Muscle layer of colon (tissue), 2 donors: Measurements from ENCODE around the gene SURF2.
A peak's percentile ranks its signal among the peaks of the same experiment; 100 is the strongest.
"Not testable (repeated sequence)": the region's sequence is repeated elsewhere in the genome, so short reads cannot be mapped to it uniquely, and the experiment has no call there.

Experiments
- H3K27ac ChIP-seq: one replicate; pipeline ENCODE4 v1.7.0; 2013; ENCODE audit warnings: low read depth, mild to moderate bottlenecking, low read length, moderate library complexity
- H3K27me3 ChIP-seq, 2 donors: one replicate each; pipeline ENCODE4 v1.7.0; 2013; ENCODE audit warnings: low read length in 2 of 2, mild to moderate bottlenecking in 2 of 2; ENCODE audit not compliant: insufficient read depth in 2 of 2, control insufficient read depth in 1 of 2
- H3K36me3 ChIP-seq: one replicate; pipeline ENCODE4 v1.7.0; 2013; ENCODE audit warnings: mild to moderate bottlenecking, low read length; ENCODE audit not compliant: insufficient read depth
- H3K4me1 ChIP-seq: one replicate; pipeline ENCODE4 v1.7.0; 2013; ENCODE audit warnings: mild to moderate bottlenecking, low read length; ENCODE audit not compliant: insufficient read depth
- H3K4me3 ChIP-seq, 2 donors: one replicate each; pipeline ENCODE4 v1.7.0; 2013; ENCODE audit warnings: low read length in 2 of 2, low read depth in 1 of 2, mild to moderate bottlenecking in 1 of 2, moderate library complexity in 1 of 2
- H3K9ac ChIP-seq: one replicate; pipeline ENCODE4 v1.7.0; 2013; ENCODE audit warnings: low read length
- H3K9me3 ChIP-seq: one replicate; pipeline ENCODE4 v1.7.0; 2013; ENCODE audit warnings: mild to moderate bottlenecking, low read length
- donor health status: abdominal sarcoma.
- donor health status: Adenocarcinoma of cecum.

SURF2 gene

GRCh38 chr9:133327834-133328484, 28.4 kb upstream of the SURF2 start:
- Histone ChIP-seq H3K27ac (no peak overlapping the region), H3K4me3 (no peak overlapping the region), H3K4me1 (no peaks in the 10 kb centered on the region), H3K9ac (no peak overlapping the region), H3K9me3 (no peaks in the 10 kb centered on the region), H3K27me3 (no peaks in the 10 kb centered on the region), H3K36me3 (peaks cover 30% of the 10 kb centered on the region)

- H3K9me3 ChIP-seq, H3K9ac ChIP-seq, H3K27ac ChIP-seq, H3K4me3 ChIP-seq, H3K27me3 ChIP-seq: not testable (repeated sequence)
- Histone ChIP-seq H3K4me1 (peaks cover 11% of the 10 kb centered on the region), H3K36me3 (peaks cover 45% of the 10 kb centered on the region)
These were observed 26.8 kb upstream of the SURF2 start for GRCh38 chr9:133329306-133330156.

- H3K36me3 ChIP-seq, result peaks cover 47% of the 10 kb centered on the region
- H3K9ac ChIP-seq, result no peak overlapping the region
- H3K27ac ChIP-seq, result no peak overlapping the region
- H3K4me3 ChIP-seq, result no peak overlapping the region
- no peaks in the 10 kb centered on the region for H3K9me3 ChIP-seq
- peaks cover 17% of the 10 kb centered on the region for H3K4me1 ChIP-seq
- H3K27me3 ChIP-seq, result no peaks in the 10 kb centered on the region
These were observed 25.1 kb upstream of the SURF2 start for GRCh38 chr9:133331221-133331620.

- H3K4me3 ChIP-seq, result no peak overlapping the region
- no peak overlapping the region for H3K9ac ChIP-seq
- no peak overlapping the region for H3K27ac ChIP-seq
- H3K36me3 ChIP-seq, result peaks cover 47% of the 10 kb centered on the region
- no peaks in the 10 kb centered on the region for H3K9me3 ChIP-seq
- H3K4me1 ChIP-seq, result peaks cover 21% of the 10 kb centered on the region
- H3K27me3 ChIP-seq, result no peaks in the 10 kb centered on the region
These were observed 24.5 kb upstream of the SURF2 start for GRCh38 chr9:133331641-133332380.

GRCh38 chr9:133332381-133332730, 24.0 kb upstream of the SURF2 start:
- no peak overlapping the region for H3K9ac ChIP-seq
- H3K4me1 ChIP-seq, result peaks cover 21% of the 10 kb centered on the region
- no peak overlapping the region for H3K27ac ChIP-seq
- H3K27me3 ChIP-seq, result no peaks in the 10 kb centered on the region
- peaks cover 47% of the 10 kb centered on the region for H3K36me3 ChIP-seq
- H3K4me3 ChIP-seq, result no peak overlapping the region
- no peaks in the 10 kb centered on the region for H3K9me3 ChIP-seq

GRCh38 chr9:133333011-133333410, 23.3 kb upstream of the SURF2 start:
- no peak overlapping the region for H3K27ac ChIP-seq
- H3K9me3 ChIP-seq, result no peaks in the 10 kb centered on the region
- no peak overlapping the region for H3K4me3 ChIP-seq
- no peak overlapping the region for H3K9ac ChIP-seq
- H3K36me3 ChIP-seq, result peaks cover 47% of the 10 kb centered on the region
- peaks cover 21% of the 10 kb centered on the region for H3K4me1 ChIP-seq
- no peaks in the 10 kb centered on the region for H3K27me3 ChIP-seq

GRCh38 chr9:133333566-133333965, 22.8 kb upstream of the SURF2 start:
- H3K36me3 ChIP-seq, result peaks cover 47% of the 10 kb centered on the region
- H3K9ac ChIP-seq, result no peak overlapping the region

GRCh38 chr9:133334161-133334560, 22.2 kb upstream of the SURF2 start:
- Histone ChIP-seq H3K27me3 (no peaks in the 10 kb centered on the region), H3K27ac (no peak overlapping the region), H3K9me3 (no peaks in the 10 kb centered on the region), H3K9ac (no peak overlapping the region), H3K36me3 (peaks cover 47% of the 10 kb centered on the region), H3K4me1 (peaks cover 21% of the 10 kb centered on the region), H3K4me3 (no peak overlapping the region)

More at GRCh38 chr9:133333566-133333965, 22.8 kb upstream of the SURF2 start:
- no peaks in the 10 kb centered on the region for H3K9me3 ChIP-seq
- H3K4me3 ChIP-seq, result no peak overlapping the region
- no peak overlapping the region for H3K27ac ChIP-seq
- H3K27me3 ChIP-seq, result no peaks in the 10 kb centered on the region
- peaks cover 21% of the 10 kb centered on the region for H3K4me1 ChIP-seq

GRCh38 chr9:133334888-133335287, 21.5 kb upstream of the SURF2 start:
- H3K4me1 ChIP-seq, result peaks cover 21% of the 10 kb centered on the region
- not testable (repeated sequence) for H3K27me3 ChIP-seq, H3K27ac ChIP-seq, H3K9ac ChIP-seq, H3K9me3 ChIP-seq
- peak overlapping the region in 1 of 2 donors; percentile 87 for H3K4me3 ChIP-seq
- peaks cover 52% of the 10 kb centered on the region for H3K36me3 ChIP-seq

- Histone ChIP-seq H3K4me1 (peaks cover 21% of the 10 kb centered on the region), H3K27me3 (no peaks in the 10 kb centered on the region), H3K36me3 (peaks cover 52% of the 10 kb centered on the region), H3K9ac (peak within 1 kb of the TSS; percentile 50), H3K9me3 (no peaks in the 10 kb centered on the region), H3K27ac (peak within 1 kb of the TSS; percentile 68), H3K4me3 (peak within 1 kb of the TSS; percentile 84 to 87)
These were observed 20.2 kb upstream of the SURF2 start, which contains the start of gene SURF6 for GRCh38 chr9:133335924-133336811. Gene SURF6 (minus strand): TSS chr9:133336188. CDS start chr9:133336132, 56 bp downstream.
